ENCODE measurements around the gene PRR12.
"Not testable (repeated sequence)": the region's sequence is repeated elsewhere in the genome, so short reads cannot be mapped to it uniquely, and the experiment has no call there.

PRR12 gene

GRCh38 chr19:49624967-49625910 lies 34.3 kb downstream of the PRR12 start:
- no peak for DNase-seq

DNA sequence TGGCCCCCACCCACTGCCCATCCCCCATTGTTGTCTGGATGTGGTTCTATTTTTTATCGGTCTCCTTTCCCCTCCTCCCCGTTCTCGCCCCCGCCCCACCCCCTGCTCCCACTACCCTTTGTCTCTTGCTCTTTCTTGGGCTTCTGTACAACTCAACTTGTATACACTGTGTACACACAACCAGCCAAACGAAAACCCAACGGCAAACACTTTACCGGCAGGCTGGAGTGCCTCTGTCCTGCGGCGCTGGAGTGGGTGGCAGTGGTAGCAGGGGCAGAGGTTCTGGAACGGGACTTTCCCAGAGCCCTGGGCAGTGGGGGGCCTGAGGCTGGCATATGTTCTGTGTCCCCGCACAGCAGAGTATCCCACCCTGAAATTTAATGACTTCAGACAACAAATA lies 35.2 kb downstream of the PRR12 start:
- no peak for DNase-seq

- DNase-seq = no peak
These were observed 38.7 kb downstream of the PRR12 start for GRCh38 chr19:49629659-49630058.

DNA sequence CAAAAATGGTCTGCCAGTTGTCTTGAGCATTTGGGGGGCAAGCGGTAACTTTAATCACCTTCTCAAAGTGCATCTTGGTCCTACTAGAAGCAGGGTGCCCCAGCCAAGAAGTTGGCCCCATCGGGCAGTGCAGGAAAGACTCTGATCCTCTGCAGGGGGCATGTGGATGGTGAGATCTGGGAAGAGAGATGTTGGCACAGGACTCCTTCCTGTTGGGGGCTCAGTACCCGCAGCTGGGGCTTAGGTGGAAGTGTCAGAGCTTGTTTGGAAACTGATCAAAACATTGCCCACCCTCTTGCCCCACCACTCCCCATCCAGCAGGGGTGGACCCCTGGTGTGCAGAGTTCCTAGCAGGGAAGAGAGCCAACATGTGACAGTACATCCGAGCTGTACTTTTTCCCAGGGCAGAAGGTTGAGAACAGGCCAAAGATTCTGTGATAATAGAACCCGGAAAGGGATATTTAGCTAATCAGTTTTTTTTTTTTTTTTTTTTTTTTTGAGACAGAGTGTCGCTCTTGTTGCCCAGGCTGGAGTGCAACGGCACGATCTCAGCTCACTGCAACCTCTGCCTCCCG lies 40.1 kb downstream of the PRR12 start:
- no peak for DNase-seq

DNA sequence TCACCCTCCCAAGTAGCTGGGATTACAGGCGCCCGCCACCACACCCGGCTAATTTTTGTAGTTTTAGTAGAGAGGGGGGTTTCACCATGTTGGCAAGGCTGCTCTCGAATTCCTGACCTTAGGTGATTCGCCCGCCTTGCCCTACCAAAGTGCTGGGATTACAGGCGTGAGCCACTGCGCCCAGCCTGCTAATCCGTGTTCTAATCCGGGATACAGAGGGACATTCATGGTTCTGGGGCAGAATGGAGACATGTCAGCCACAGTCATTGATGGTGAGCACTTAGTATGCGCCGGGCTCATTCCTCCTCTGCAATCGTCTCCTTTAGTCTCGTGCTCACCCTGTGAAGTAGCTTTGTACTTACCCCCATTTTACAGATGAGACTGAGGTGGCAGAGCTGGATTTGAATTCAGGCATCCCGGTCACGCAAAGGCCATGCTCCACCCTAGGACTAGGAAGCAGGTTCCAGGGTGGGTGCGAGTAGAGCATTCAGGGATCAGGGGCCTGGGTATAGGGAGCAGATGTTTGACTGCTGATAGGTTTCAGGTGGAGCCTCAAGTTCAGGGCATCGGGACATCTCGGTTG lies 40.7 kb downstream of the PRR12 start:
- DNase-seq = no peak

DNA sequence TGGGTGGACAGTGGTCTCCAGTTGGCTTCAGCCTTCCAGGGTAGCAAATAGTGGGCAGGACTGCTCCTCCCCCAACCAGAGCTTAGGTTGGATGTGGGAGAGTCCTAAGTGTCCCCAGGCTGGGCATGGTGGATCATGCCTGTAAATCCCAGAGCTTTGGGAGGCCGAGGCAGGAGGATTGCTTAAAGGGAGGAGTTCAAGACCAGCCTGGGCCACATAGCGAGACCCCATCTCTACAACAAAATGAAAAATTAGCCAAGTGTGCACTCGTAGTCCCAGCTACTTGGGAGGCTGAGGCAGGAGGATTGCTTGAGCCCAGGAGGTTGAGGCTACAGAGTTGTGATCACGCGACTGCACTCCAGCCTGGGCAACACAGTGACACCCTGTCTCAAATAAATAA lies 41.6 kb downstream of the PRR12 start:
- DNase-seq = no peak

DNA sequence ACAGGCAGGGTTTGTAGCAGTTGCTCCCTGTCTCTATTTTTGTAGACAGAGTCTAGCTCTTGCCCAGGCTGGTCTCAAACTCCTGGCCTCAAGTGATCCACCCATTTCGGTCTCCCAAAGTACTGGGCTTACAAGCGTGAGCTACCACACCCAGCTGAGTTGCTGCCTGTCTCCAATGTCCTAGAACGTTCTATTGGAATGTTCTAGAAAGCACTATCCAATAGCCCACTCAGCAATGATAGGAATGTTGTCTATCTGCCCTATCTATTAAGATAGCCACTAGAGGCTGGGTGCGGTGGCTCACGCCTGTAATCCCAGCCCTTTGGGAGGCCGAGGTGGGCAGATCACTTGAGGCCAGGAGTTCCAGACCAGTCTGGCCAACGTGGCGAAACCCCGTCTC lies 42.3 kb downstream of the PRR12 start:
- not testable (repeated sequence) for DNase-seq

DNA sequence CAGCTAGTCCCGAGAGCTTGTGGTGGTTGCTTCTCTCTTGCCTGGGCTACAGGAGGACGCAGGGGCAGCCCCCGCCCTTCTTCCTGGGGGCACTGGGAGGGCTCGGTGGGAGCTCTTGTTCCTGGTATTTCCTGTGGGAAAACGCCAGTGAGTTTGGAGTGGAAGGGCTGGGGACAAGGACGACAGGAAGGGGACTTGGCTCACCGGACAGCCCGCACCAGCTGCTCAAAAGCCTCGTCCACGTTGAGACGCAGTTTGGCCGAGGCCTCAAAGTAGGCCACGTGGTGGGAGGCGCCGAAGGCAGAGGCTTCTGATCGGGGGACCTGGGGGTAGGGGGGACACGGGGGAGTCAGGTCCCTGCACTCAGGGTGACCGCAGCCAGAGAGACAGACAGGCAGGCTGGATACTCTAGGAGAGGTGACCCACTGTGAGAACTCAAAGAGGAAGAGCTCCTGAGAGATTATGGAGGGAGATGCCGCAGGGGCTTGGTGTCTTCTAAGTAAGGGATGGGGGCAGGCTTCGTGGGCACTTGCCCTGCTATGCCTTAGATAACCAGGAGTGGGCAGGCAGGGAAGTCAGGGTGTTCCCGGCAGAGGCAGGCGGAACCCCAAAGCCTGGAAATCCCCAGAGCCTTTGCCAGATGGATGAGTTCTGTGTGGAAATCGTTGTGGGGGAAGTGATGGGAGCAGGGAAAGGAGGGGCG lies 44.7 kb downstream of the PRR12 start:
- no peak for DNase-seq

DNA sequence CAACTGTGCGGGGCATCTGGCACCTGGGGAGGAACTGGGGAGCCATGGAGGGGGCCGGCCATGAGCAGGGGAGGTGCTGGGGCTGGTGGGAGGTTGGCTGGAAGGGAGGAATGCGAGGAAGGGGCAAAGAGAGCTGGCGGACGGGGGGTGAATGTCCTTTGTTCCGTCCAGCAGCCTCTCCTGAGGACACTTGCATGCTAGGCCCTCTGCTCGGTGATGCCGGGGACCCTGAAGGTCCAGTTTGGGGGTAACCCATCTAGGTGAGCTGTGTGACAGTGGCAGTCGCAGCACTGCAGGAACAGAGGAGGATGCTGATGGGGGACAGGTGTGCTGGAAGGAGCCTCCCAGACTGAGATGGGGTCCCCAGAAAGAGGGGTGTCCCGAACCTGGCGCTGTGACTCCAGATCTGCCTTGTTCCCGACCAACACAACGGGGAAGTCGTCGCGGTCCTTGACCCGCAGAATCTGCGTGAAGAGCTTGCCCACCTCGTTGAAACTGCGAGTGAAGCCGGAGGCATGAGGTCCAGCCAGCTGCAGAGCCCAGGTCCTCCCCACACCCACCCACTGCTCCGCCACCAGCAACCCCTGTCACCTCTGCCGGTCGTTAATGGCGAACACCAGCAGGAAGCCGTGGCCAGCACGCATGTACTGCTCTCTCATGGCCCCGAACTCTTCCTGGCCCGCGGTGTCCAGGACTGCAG lies 45.4 kb downstream of the PRR12 start:
- no peak for DNase-seq

DNA sequence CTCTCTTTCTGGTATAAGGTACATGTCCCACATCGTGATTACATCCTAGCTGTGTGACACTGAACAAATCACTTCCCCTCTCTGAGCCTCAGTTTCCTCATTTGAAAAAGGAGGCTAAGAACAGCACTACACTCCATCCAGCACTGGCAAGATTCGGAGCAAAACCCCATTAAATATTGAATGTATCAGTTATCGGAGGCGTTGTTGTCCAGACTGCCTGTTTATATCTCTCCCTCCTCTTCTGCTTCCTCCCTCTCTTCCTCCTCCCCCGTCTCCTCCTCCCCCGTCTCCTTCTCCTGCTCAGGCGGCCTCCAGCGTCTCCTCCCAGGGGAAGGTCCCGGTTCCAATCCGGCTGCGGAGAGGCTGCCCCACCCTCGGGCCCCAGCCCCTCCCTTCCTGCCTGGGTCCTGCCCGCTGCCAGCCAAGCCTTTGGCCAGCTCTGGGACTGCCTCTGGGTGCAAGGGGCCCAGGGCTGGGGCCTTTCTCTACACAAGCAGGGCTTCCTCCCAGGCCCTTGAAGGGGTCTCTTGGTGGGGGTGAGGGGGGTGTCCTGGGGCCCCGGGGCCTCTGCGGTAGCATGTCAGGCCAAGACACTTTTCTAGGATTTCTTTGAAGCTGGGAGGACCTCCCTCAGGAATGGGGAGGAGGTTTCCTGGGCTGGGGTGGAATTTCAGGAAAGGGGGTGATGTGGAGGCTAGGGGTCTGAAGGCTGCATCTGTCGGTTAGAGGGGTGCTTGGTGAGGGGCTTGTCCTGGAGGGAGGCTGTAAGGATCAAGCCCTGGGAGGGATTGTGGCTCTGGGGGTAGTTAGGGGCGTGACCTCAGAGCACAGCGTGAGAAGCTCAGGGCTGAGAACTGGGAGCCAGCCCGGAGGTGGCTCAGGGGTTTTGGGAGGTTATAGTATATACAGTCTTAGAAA lies 47.1 kb downstream of the PRR12 start:
- no peak for DNase-seq

GRCh38 chr19:49639401-49640112 lies 48.6 kb downstream of the PRR12 start:
- DNase-seq = no peak

GRCh38 chr19:49640113-49640898 lies 49.3 kb downstream of the PRR12 start, which contains the start of gene RRAS:
Gene RRAS (minus strand): TSS chr19:49640143. CDS start chr19:49640098, 45 bp downstream.
- DNase-seq = peak; percentile 99

GRCh38 chr19:49641688-49642491 lies 50.9 kb downstream of the PRR12 start, which contains the start of gene SCAF1:
Gene SCAF1 (plus strand): TSS chr19:49642209. CDS start chr19:49645027, 2,818 bp downstream.
- peak; percentile 98 for DNase-seq

DNA sequence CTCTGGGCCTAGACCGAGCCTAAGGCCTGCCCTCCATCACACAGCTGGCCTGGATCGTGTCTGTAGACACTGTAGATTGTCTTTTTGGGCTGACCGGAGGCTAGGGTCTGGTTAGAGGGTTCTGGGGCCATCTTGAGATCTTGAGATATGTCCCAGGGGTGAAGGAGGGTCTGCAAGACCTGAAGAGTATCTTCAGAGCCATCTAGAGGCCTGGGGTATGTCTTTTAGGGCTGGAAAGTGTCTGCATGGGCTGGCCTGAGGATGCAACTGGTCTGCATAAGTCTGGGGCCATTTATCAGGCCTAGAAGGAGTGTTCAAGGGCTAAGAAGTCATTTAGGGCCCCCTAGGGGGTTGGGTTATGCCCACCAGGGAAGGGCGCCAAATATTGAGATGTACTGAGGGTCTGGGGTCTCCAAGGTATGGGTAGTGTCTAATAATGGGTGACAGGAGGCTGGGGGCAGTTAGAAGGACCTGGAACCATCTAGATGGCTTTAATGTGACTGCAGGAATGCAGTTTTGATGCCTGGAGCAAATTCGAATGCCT lies 51.6 kb downstream of the PRR12 start:
- no peak for DNase-seq

GRCh38 chr19:49643466-49643865 lies 52.5 kb downstream of the PRR12 start:
- DNase-seq = no peak

DNA sequence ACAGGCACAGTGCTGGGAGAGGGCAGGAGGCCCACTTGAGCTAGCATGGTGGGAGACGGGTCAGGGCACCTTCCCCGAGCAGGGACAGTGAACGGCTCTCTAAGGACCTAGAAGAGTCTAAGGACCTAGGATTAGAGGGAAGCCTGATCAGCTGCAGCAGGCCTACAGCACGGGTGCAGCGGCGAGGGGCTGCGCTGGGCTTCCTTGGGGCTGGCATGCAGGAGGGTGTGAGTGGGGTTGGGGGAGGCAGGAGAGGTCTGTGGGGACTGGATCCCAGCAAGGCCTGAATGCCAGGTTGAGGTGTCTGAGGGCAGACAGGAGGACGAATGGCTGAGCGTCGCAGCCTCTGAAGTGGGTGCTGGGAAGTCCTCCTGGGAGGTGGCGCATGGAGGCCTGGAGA lies 54.6 kb downstream of the PRR12 start:
- DNase-seq = no peak

- DNase-seq = no peak
These were observed 55.0 kb downstream of the PRR12 start for GRCh38 chr19:49645995-49646394.

DNA sequence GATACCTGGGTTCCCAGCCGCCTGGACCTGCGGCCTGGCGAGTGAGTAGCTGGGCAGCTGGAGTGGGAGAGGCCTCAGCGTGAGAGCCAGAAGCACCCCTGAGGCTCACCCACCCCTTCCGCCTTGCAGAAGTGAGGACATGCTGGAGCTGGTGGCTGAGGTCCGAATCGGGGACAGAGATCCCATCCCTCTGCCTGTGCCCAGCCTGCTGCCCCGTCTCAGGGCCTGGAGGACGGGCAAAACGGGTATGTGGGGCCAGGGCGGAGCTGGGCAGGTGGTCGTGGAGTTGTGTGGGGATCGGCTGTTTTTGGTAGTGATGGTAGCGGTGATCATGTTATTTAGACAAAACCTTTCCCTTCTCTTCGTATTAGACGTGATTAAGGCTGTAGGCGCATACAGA lies 55.6 kb downstream of the PRR12 start:
- no peak for DNase-seq

All from GF-D8 (cell line).